NCI-H1436 treated with DMSO at 0.1 percent for 48 hours (cell line): ENCODE data around the gene CFAP46.

Source experiments
- DNase-seq: peaks from one replicate; lab custom pipeline; 2025; lab: John Stamatoyannopoulos, UW

The CFAP46 gene

DNA sequence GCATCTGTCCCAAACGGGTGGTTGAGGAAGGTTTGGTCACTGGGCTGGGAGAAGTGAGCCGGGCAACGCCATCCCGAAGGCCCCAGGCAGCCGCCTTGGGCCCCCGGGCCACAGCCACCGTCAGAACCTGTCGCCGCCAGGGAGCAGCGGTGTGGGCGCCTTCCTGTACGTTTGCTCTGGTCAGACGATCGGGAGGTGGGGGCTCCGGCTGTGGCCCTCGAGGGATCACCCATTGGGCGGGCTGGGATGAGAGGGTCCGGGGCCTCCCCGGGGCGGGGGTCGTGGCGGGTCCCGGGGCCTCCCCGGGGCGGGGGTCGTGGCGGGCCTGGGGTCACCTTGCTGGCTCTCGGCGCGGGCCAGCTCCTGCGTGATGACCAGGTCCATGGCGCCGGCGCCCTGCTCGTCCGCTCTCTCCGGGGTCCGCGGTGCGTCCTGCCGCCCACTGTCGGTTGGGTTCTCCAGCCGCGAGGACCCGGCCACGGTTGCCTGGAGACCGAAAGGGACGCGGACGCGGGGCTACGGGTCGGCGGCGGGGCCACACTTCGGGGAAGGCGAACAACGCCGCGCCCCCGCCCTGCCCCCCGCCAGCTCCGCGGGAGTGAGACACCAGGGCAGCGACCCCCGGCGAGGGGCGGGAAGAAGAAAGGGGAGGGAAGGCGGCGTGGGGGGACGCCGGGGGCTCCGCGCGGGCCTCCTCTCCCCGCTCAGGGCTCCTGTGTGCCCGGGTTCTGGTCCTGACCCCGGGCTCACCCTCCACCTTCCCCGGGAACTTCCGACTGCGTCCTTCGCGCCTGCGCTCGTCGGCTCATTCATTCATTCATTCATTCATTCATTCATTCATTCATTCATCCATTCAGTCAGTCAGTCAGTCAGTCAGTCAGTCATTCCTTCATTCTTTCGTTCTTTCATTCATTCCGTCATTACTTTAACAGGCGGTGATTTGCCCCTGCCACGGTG lies at the start of gene CFAP46:
TSS of gene CFAP46 (minus strand) at position 470 of the 957 bp plus-strand sequence. CDS start at position 384, 86 bp downstream.
- no peak for DNase-seq

- no peak for DNase-seq
Measured at GRCh38 chr10:132991706-132992432, 49.5 kb upstream of the CFAP46 start.

DNA sequence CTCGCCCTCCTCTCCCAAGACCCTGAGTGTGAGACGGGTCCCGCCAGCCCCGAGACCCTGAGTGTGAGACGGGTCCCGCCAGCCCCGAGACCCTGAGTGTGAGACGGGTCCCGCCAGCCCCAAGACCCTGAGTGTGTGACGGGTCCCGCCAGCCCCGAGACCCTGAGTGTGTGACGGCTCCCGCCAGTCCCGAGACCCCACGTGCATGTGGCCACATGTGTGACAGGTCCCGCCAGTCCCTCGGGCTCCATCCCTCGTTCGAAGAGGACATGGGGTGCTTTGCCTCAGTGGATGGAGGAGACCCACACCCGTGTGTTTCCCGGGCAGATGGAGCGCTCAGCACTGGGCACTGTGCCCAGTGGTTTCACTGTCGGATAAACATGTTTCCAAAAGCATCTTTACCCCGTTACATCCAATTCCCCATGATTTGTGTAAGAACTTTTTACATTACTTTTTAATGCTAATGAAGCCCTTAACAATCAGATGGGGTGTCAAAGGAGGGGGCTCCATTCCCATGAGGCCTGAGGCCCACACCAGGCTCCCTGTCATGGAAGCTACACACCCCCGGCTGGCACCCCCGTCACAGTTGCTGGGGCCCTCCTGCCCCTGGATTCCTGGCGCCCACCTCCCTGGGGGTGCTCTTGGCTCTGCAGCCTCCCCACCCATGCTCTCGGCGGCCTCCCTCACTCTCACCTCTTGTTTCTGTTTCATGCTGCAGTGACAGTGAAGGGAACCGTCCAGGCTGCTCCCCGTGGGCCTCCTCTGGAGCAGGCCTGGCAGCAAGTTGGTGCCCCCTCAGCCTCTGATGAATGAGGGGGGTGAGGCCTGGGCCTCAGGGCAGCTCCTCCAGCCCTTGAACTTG lies 48.5 kb upstream of the CFAP46 start:
- DNase-seq, result no peak

GRCh38 chr10:132989476-132990415 lies 47.4 kb upstream of the CFAP46 start:
- DNase-seq, result no peak

- no peak for DNase-seq
Measured at GRCh38 chr10:132988988-132989387, 46.6 kb upstream of the CFAP46 start.

GRCh38 chr10:132987671-132988571 lies 45.6 kb upstream of the CFAP46 start:
- no peak for DNase-seq

- no peak for DNase-seq
Measured at GRCh38 chr10:132986978-132987377, 44.6 kb upstream of the CFAP46 start.

GRCh38 chr10:132986576-132986975 lies 44.2 kb upstream of the CFAP46 start:
- DNase-seq, result no peak

- no peak for DNase-seq
Measured at GRCh38 chr10:132986076-132986475, 43.7 kb upstream of the CFAP46 start.

- DNase-seq, result no peak
Measured at GRCh38 chr10:132985546-132985900, 43.2 kb upstream of the CFAP46 start.

DNA sequence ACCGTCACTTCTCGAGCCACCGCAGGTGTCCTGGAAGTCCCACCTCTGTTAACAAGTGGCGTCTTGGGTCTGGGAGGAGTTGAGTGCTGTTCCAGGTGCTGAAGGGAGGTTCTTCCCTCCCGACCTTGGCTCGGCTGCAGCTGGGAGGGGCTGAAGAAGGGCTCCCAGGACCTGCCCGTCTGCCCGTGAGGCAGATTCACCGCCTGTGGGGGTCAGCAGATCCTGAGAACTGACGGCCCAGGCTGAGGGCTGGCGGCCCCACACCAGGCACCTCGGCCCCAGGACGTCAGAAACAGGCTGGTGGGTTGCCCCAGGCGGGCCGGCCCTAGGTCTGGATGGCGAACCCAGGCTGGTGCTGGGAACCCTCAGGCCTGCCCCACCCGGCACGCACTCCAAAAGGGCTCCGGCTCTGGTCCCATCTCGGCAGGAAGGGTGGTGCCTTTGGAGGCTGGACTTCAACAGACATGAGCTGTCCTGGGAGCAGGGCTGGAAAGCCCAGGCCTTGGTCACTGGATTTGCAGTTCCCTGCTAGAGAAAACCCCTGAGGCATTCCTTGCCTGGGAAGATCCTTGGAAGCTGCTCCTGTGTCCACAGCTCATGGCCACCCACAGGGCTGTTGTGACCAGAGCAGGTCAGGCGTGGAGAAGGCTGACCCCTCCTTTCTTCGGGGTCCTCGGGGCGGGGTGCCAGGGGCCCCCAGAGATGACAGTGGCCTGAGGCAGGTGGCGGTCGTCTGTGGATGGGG lies 42.6 kb upstream of the CFAP46 start:
- no peak for DNase-seq

DNA sequence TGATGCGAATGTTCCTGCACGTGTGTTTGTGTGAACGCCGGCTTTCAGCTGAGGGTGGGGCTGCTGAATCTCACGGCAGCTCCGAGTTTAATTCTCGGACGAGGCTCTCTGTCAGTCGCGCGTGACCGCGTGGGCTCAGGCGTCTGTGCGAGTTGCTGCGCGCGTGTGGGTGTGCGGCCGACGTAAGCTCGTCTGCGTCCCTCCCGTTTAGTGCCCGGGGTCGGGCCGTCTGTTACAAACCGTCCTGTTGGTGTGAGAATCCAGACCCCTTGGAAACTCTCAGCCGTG lies 41.6 kb upstream of the CFAP46 start:
- no peak for DNase-seq

DNA sequence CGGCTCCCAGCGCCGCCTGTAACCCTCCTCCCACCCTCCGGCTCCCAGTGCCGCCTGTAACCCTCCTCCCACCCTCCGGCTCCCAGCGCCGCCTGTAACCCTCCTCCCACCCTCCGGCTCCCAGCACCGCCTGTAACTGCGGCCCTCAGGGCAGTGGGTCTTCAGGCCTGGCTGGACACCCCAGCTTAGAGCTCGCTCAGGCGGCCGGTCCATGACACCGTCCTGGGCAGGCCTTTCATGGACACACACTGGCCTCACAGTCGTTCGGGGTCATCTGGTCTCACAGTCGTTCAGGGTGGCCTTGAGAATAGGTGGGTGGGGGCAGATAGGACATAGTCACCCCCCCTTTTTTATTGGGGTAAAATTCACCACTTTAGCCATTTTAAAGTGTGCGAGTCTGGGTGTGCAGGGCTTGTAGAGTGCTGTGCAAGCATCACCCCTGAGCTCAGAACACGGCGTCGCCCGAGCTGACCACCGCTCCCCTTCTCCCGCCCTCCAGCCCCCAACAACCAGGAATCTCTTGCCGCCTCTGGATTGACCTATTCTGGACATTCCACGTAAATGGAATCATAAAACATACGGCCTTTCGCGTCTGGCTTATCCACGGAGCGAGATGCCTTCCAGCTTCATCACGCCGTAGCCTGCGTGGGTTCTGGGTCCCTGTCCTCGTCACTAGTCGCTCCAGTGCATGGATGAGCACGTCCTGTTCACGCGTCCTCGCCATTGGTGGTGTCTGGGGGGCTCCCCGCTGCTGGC lies 41.1 kb upstream of the CFAP46 start:
- DNase-seq, result no peak

DNA sequence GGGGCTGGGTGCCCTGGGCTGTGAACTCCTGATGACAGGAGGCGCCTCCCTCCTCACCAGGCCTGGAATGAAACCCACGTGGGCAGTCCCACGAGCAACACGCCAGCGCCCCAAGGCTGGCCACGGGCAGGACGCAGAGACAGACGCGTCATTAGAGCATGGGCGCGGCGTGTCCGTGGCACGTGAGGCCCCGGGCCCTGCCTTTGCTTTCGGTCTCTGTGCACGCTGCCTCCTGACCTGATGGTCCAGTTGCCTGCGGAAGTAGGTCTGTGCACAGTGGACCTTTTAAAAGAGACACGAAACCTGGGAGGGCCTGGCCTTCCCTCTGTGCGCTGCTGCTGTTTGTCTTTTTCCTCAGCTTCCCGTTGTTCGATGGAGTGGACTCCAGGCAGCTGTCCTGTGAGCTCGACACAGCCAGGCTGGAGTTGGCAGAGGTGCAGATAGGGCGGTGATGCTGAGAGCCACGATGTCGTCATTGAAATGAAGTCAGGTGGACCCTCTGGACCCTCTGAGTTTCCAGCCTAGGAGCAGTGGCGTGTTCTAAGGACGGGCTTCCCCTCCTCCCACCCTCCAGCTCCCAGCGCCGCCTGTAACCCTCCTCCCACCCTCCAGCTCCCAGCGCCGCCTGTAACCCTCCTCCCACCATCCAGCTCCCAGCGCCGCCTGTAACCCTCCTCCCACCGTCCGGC lies 40.1 kb upstream of the CFAP46 start:
- DNase-seq, result no peak

- DNase-seq, result no peak
Measured at GRCh38 chr10:132981746-132982145, 39.4 kb upstream of the CFAP46 start.

GRCh38 chr10:132981173-132981555 lies 38.8 kb upstream of the CFAP46 start:
- no peak for DNase-seq

DNA sequence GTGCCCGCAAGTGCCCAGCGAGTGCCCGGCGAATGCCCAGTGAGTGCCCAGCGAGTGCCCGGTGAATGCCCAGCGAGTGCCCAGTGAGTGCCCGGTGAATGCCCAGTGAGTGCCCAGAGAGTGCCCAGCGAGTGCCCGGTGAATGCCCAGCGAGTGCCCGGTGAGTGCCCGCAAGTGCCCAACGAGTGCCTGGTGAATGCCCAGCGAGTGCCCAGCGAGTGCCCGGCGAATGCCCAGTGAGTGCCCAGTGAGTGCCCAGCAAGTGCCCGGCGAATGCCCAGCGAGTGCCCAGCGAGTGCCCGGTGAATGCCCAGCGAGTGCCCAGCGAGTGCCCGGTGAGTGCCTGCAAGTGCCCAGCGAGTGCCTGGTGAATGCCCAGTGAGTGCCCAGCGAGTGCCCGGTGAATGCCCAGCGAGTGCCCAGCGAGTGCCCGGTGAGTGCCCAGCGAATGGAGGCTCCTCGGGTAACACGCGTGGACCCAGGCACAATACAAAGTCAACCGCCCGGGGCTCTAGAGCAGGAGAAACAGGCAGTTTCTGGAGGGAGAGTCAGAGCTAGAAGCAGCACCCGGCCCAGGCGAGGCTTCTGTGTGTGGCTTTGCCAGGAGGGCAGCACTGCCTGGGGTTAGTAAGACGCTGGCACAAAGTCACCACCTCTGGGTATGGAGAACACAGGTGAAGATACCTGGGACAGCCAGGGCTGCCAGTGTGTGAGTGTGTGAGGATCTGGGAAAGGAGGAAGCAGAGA lies 38.2 kb upstream of the CFAP46 start:
- no peak for DNase-seq
